IMR-90 (cell line): ENCODE data around the gene ZNF296. TPM values are rescaled to one million over a fixed set of nuclear protein-coding genes. Genes with fewer than 3 reads are reported as not detected.
A peak's percentile ranks its signal among the peaks of the same experiment; 100 is the strongest.

Experiments
- ATAC-seq: fragments of 200-7000 bp; cut with Tn5 transposase; 2 replicates; pipeline ENCODE4 v1.9.1; 2020; ENCODE audit warnings: low read depth, mild to moderate bottlenecking, moderate library complexity
- BruUV-seq: library from RNA; stranded (reverse); fragments of 400-500 nt; replicated peaks from 2 replicates; lab custom pipeline; 2021; lab: Mats Ljungman, UMichigan
- CTCF ChIA-PET: fragments of 300-600 bp; formaldehyde crosslinking; extraction: SDS; loops from one replicate; lab custom pipeline; 2021; ENCODE audit warnings: antibody characterized with exemption; lab: Yijun Ruan, JAX
- POLR2A ChIA-PET: fragments of 300-600 bp; sonication (Branson Sonifier 250); formaldehyde crosslinking; loops from one replicate; lab custom pipeline; 2022; ENCODE audit warnings: antibody characterized with exemption; ENCODE audit not compliant: unreplicated experiment; lab: Charles Lee
- DNase-seq: peaks from one replicate; pipeline ENCODE4 v3.0.0; 2013
- H2AFZ ChIP-seq: replicated peaks from 2 replicates; pipeline ENCODE3; 2013; ENCODE audit warnings: low read length, mild to moderate bottlenecking; ENCODE audit not compliant: poor library complexity
- H2AK5ac ChIP-seq: 2 replicates; pipeline ENCODE4 v1.6.1; 2013; ENCODE audit warnings: low read depth, low read length, inconsistent platforms
- H2AK9ac ChIP-seq: replicated peaks from 2 replicates; pipeline ENCODE3; 2013; ENCODE audit warnings: mild to moderate bottlenecking, low read depth, low read length, moderate library complexity; ENCODE audit not compliant: poor library complexity
- H2BK120ac ChIP-seq: 2 replicates; pipeline ENCODE4 v1.6.1; 2013; ENCODE audit warnings: low read depth, low read length, inconsistent platforms
- H2BK15ac ChIP-seq: 3 replicates; pipeline ENCODE4 v1.6.1; 2013; ENCODE audit warnings: low read depth, low read length, inconsistent platforms
- H2BK20ac ChIP-seq: 2 replicates; pipeline ENCODE4 v1.6.1; 2013; ENCODE audit warnings: low read depth, mild to moderate bottlenecking, inconsistent platforms, low read length, moderate library complexity
- H2BK5ac ChIP-seq: 2 replicates; pipeline ENCODE4 v1.6.1; 2013; ENCODE audit warnings: mild to moderate bottlenecking, low read depth, low read length, inconsistent platforms; ENCODE audit not compliant: poor library complexity, severe bottlenecking
- H3K14ac ChIP-seq: replicated peaks from 2 replicates; pipeline ENCODE4 v1.6.1; 2013; ENCODE audit warnings: low read depth, low read length, inconsistent platforms
- H3K18ac ChIP-seq: 2 replicates; pipeline ENCODE4 v1.6.1; 2013; ENCODE audit warnings: low read depth, low read length, control low read depth
- H3K23ac ChIP-seq: 2 replicates; pipeline ENCODE4 v1.6.1; 2013; ENCODE audit warnings: low read depth, low read length, inconsistent platforms
- H3K27ac ChIP-seq: 2 replicates; pipeline ENCODE4 v1.5.1; 2013; ENCODE audit warnings: mild to moderate bottlenecking, control low read depth, low read length; ENCODE audit not compliant: insufficient read depth
- H3K27me3 ChIP-seq: 2 replicates; pipeline ENCODE4 v1.6.1; 2013; ENCODE audit warnings: low read length; ENCODE audit not compliant: control insufficient read depth, insufficient read depth
- H3K36me3 ChIP-seq: 2 replicates; pipeline ENCODE4 v1.6.1; 2013; ENCODE audit warnings: low read length, mixed read lengths; ENCODE audit not compliant: control insufficient read depth, insufficient read depth
- H3K4ac ChIP-seq: 2 replicates; pipeline ENCODE4 v1.6.1; 2013; ENCODE audit warnings: low read depth, low read length, inconsistent platforms
- H3K4me1 ChIP-seq: 2 replicates; pipeline ENCODE4 v1.6.1; 2013; ENCODE audit warnings: low read length, mixed read lengths; ENCODE audit not compliant: control insufficient read depth, insufficient read depth
- H3K4me2 ChIP-seq: 2 replicates; pipeline ENCODE4 v1.6.1; 2013; ENCODE audit warnings: low read depth, mild to moderate bottlenecking, control low read depth, low read length, moderate library complexity
- H3K4me3 ChIP-seq: 2 replicates; pipeline ENCODE4 v1.5.1; 2013; ENCODE audit warnings: low read depth, mild to moderate bottlenecking, control low read depth, low read length, moderate library complexity; ENCODE audit not compliant: insufficient read depth
- H3K56ac ChIP-seq: 2 replicates; pipeline ENCODE4 v1.6.1; 2013; ENCODE audit warnings: low read length, inconsistent platforms; ENCODE audit not compliant: insufficient read depth; ENCODE audit errors: extremely low read depth
- H3K79me1 ChIP-seq, 2 experiments: 2 replicates each; pipeline ENCODE4 v1.6.1; 2013; ENCODE audit warnings: low read length in 2 of 2, inconsistent platforms in 1 of 2, low read depth in 1 of 2
- H3K9ac ChIP-seq: 2 replicates; pipeline ENCODE4 v1.6.1; 2013; ENCODE audit warnings: low read depth, low read length, control low read depth
- H3K9me1 ChIP-seq: 2 replicates; pipeline ENCODE4 v1.6.1; 2013; ENCODE audit warnings: low read length, inconsistent platforms; ENCODE audit not compliant: insufficient read depth
- H3K9me3 ChIP-seq: 2 replicates; pipeline ENCODE4 v1.6.1; 2013; ENCODE audit warnings: low read length; ENCODE audit not compliant: control insufficient read depth, insufficient read depth
- H4K20me1 ChIP-seq: 2 replicates; pipeline ENCODE4 v1.6.1; 2013; ENCODE audit warnings: low read length, inconsistent platforms; ENCODE audit not compliant: insufficient read depth
- H4K5ac ChIP-seq: 2 replicates; pipeline ENCODE4 v1.6.1; 2013; ENCODE audit warnings: mild to moderate bottlenecking, low read depth, low read length, control low read depth
- H4K8ac ChIP-seq, 2 experiments: 2 replicates each; pipeline ENCODE4 v1.6.1; 2013; ENCODE audit warnings: low read depth in 2 of 2, low read length in 2 of 2, control low read depth in 1 of 2, inconsistent platforms in 1 of 2
- H4K91ac ChIP-seq: 2 replicates; pipeline ENCODE4 v1.6.1; 2013; ENCODE audit warnings: low read depth, low read length, inconsistent platforms; ENCODE audit not compliant: insufficient read depth
- BHLHE40 ChIP-seq: fragments of 150-350 bp; IDR thresholded peaks from 2 replicates; pipeline ENCODE4 v1.6.1; 2016; ENCODE audit warnings: mild to moderate bottlenecking, low read depth, low read length
- CEBPB ChIP-seq: IDR thresholded peaks from 2 replicates; pipeline ENCODE4 v1.6.1; 2012; ENCODE audit warnings: low read depth, low read length, improper control_type of control experiment
- CHD1 ChIP-seq: IDR thresholded peaks from 2 replicates; pipeline ENCODE4 v1.6.1; 2012; ENCODE audit warnings: low read depth, low read length, improper control_type of control experiment
- CTCF ChIP-seq: conservative IDR thresholded peaks from 2 replicates; pipeline ENCODE4 v1.5.1; 2012; ENCODE audit warnings: mild to moderate bottlenecking, low read depth, low read length, improper control_type of control experiment
- FOS ChIP-seq: fragments of 150-350 bp; IDR thresholded peaks from 2 replicates; pipeline ENCODE4 v1.6.1; 2016; ENCODE audit warnings: low read depth, low read length
- MAFK ChIP-seq: IDR thresholded peaks from 2 replicates; pipeline ENCODE4 v1.6.1; 2012; ENCODE audit warnings: low read depth, low read length, improper control_type of control experiment
- MXI1 ChIP-seq: IDR thresholded peaks from 2 replicates; pipeline ENCODE4 v1.6.1; 2012; ENCODE audit warnings: low read depth, mild to moderate bottlenecking, low read length, moderate library complexity, borderline replicate concordance
- NFE2L2 ChIP-seq: fragments of 150-350 bp; IDR thresholded peaks from 2 replicates; pipeline ENCODE4 v1.6.1; 2016; ENCODE audit warnings: low read depth, mild to moderate bottlenecking, low read length
- POLR2A ChIP-seq: IDR thresholded peaks from 2 replicates; pipeline ENCODE4 v1.6.1; 2012; ENCODE audit warnings: mild to moderate bottlenecking, low read depth, low read length
- RAD21 ChIP-seq: IDR thresholded peaks from 2 replicates; pipeline ENCODE4 v1.6.1; 2012; ENCODE audit warnings: low read length, improper control_type of control experiment
- RCOR1 ChIP-seq: IDR thresholded peaks from 2 replicates; pipeline ENCODE4 v1.6.1; 2012; ENCODE audit warnings: mild to moderate bottlenecking, low read length, improper control_type of control experiment; ENCODE audit not compliant: insufficient replicate concordance
- RFX5 ChIP-seq: IDR thresholded peaks from 2 replicates; pipeline ENCODE4 v1.8.0; 2012; ENCODE audit warnings: low read depth, mild to moderate bottlenecking, low read length, moderate library complexity
- SMC3 ChIP-seq: fragments of 150-350 bp; IDR thresholded peaks from 2 replicates; pipeline ENCODE4 v1.6.1; 2016; ENCODE audit warnings: low read depth, mild to moderate bottlenecking, antibody characterized with exemption, low read length, moderate library complexity
- USF2 ChIP-seq: fragments of 150-350 bp; IDR thresholded peaks from 2 replicates; pipeline ENCODE4 v1.6.1; 2017; ENCODE audit warnings: mild to moderate bottlenecking, antibody characterized with exemption, low read length, low read depth
- WGBS, 2 experiments: methylation state at CpG; one replicate each; pipeline versions ENCODE4 v1.1.5 to v1.1.7; 2013; ENCODE audit warnings: missing lambda C conversion rate in 2 of 2; ENCODE audit not compliant: insufficient read length in 1 of 2; ENCODE audit errors: extremely low coverage in 2 of 2; 5-methylcytosine and 5-hydroxymethylcytosine counted together
- dilution Hi-C: fragments of 300-500 bp; cut with HindIII; formaldehyde crosslinking; loops from one replicate; pipeline ENCODE4 v1.14.3; 2018; ENCODE audit warnings: low sequenced_read_pairs; ENCODE audit not compliant: unreplicated experiment
- in situ Hi-C: fragments of 300-500 bp; cut with MboI; formaldehyde crosslinking; loops from 3 replicates; pipeline ENCODE4 v1.14.3; 2019; ENCODE audit warnings: low sequenced_read_pairs, inconsistent platforms, mixed read lengths
- intact Hi-C: fragments of 100-400 bp; cut with micrococcal nuclease; formaldehyde crosslinking; loops from 2 replicates; pipeline ENCODE4 v1.10.0; 2022
- polyA plus RNA-seq, 3 experiments: library from polyadenylated mRNA; depleted of rRNA; stranded (reverse); fragments of >200 nt; gene quantifications; 2 replicates each; pipeline ENCODE4 v1.2.3, GENCODE V29; 2012; ENCODE audit warnings: low replicate concordance in 1 of 3
- total RNA-seq: library from RNA; depleted of rRNA; stranded (reverse); fragments of >200 nt; gene quantifications from 2 replicates; pipeline ENCODE4 v1.2.3, GENCODE V29; 2012

The ZNF296 gene
- total and polyA plus RNA-seq, 2 of the 4 experiments (the other 2 are of a cell fraction), result 0.10 TPM; not detected in 1

DNA sequence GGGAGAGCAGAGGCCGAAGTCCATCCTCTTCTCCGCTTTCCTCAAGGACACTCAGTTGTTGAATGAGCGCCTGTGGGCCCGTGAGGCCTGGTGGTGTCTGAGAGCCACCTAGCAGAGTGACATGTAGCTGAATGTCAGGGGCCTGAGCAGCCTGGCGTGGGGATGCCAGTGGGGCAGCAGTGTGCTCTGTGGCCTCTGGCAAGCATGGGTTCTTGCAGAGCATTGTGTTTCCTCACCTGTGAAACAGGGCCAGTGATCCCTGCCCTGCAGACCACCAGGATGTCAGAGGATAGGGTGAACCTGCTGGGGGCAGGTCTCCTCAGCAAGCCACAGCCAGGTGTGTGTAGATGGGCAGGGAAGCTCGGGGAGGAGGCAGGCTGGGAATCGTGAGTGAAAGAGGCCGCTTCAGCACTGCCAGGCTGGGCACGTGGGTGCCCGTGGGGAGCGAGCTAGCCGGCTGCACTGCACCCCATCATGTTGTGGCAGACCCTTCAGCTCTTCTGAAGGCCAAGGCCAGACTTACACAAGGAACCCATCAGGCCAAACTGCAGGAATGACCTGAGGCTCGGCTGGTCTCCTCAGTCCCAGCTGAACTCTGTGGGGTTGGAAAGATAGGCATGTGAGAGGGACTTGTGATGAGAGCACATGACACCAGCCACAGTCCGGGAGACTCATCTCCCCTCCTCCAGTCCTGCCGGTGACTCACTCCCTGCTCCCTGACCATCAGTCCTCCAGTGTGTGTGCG is 21.7 kb upstream of the ZNF296 start (continued):
- TF ChIP-seq MXI1 (peak; percentile 82; the same call in 1 of the 2 replicates), RCOR1 (no peak)

DNA sequence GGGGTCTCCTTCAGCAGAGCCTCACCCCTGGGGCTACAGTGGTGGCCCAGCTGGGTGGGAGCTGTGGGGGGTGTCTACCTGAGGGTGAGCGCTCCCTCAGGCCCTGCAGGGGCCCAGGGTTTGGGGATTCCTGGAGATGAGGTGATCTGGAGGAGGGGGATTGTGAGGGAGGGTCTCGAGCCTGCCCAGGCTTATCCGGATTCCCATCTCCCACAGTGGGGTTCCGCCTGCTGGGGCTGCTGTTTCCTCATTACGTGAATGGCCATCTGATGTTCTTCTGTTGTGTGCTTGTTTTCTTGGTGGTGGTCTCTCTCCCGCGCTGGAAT is 21.1 kb upstream of the ZNF296 start:
- H3K4me1 ChIP-seq, result peaks cover 39% of the 10 kb centered on the region
- in situ Hi-C loops, result no loop called here
- TF ChIP-seq MXI1 (no peak), POLR2A (no peak), NFE2L2 (no peak), CHD1 (no peak), SMC3 (no peak), CEBPB (no peak), MAFK (no peak), RCOR1 (no peak), FOS (no peak), BHLHE40 (no peak), USF2 (no peak), CTCF (no peak), RAD21 (no peak), RFX5 (no peak)

More for the DNA sequence above, 21.1 kb upstream of the ZNF296 start:
- ATAC-seq (no peak), DNase-seq (no peak)
- intact Hi-C loops (no loop called here), dilution Hi-C loops (no loop called here)
- Histone ChIP-seq H3K79me1 (peaks cover 24 to 84% of the 10 kb centered on the region in 2 experiments; a peak in 3 of 4 replicates), H2BK20ac (peak overlapping the region; percentile 78; the same call in 1 of the 2 replicates), H4K20me1 (peaks cover 81% of the 10 kb centered on the region), H3K56ac (no peak overlapping the region), H3K9me3 (no peaks in the 10 kb centered on the region), H4K8ac (peak overlapping the region in 1 of 2 experiments; percentile 79; a peak in 1 of 4 replicates), H3K23ac (peak overlapping the region; percentile 63; the same call in 1 of the 2 replicates), H3K4me3 (no peak overlapping the region), H4K5ac (peak overlapping the region; percentile 32; the same call in 1 of the 2 replicates), H3K18ac (no peak overlapping the region), H2AK5ac (peak overlapping the region; percentile 98), H3K9ac (peak overlapping the region; percentile 9), H3K36me3 (0 out of 2 replicates have a peak, but pooled peaks cover 1% of the 10 kb centered on the region), H3K27me3 (no peaks in the 10 kb centered on the region), H2AFZ (peak overlapping the region; percentile 5), H3K4me2 (no peak overlapping the region), H4K91ac (peak overlapping the region; percentile 69; the same call in 1 of the 2 replicates), H2BK15ac (peak overlapping the region; percentile 19; the same call in 1 of the 3 replicates), H2AK9ac (peak overlapping the region; percentile 97), H3K9me1 (peaks cover 50% of the 10 kb centered on the region), H3K4ac (peak overlapping the region; percentile 95), H2BK120ac (peak overlapping the region; percentile 75; the same call in 1 of the 2 replicates), H3K14ac (peak overlapping the region; percentile 89), H3K27ac (peak overlapping the region; percentile 78), H2BK5ac (peak overlapping the region; percentile 85)
- BruUV-seq, result no TSS peak
- CTCF ChIA-PET, result no interaction called here
- no CpG with 5 or more reads among the region's 7 CpGs for WGBS, 2 experiments
- POLR2A ChIA-PET, result no interaction called here
